GM10248 (cell line): ENCODE results near the gene ARHGAP45.
A peak's percentile ranks its signal among the peaks of the same experiment; 100 is the strongest.

Experiments used
- CTCF ChIA-PET: fragments of 300-600 bp; sonication (Branson Sonifier 250); formaldehyde crosslinking; extraction: SDS; loops from one replicate; lab custom pipeline; 2021; ENCODE audit warnings: antibody characterized with exemption; lab: Yijun Ruan, JAX
- POLR2A ChIA-PET: fragments of 350-650 bp; sonication (Branson Sonifier 250); formaldehyde crosslinking; extraction: SDS; loops from one replicate; lab custom pipeline; 2020; ENCODE audit warnings: antibody characterized with exemption; lab: Yijun Ruan, JAX
- DNase-seq: peaks from one replicate; pipeline ENCODE4 v3.0.0; 2012; ENCODE audit errors: extremely low spot score
- TF ChIP-seq, protein P1 (sequence below): IDR thresholded peaks from 2 replicates; pipeline ENCODE4 v1.5.1; 2012; ENCODE audit warnings: mild to moderate bottlenecking, low read depth; ENCODE audit errors: extremely low read depth, missing control alignments, control extremely low read depth

Gene ARHGAP45, protein sequence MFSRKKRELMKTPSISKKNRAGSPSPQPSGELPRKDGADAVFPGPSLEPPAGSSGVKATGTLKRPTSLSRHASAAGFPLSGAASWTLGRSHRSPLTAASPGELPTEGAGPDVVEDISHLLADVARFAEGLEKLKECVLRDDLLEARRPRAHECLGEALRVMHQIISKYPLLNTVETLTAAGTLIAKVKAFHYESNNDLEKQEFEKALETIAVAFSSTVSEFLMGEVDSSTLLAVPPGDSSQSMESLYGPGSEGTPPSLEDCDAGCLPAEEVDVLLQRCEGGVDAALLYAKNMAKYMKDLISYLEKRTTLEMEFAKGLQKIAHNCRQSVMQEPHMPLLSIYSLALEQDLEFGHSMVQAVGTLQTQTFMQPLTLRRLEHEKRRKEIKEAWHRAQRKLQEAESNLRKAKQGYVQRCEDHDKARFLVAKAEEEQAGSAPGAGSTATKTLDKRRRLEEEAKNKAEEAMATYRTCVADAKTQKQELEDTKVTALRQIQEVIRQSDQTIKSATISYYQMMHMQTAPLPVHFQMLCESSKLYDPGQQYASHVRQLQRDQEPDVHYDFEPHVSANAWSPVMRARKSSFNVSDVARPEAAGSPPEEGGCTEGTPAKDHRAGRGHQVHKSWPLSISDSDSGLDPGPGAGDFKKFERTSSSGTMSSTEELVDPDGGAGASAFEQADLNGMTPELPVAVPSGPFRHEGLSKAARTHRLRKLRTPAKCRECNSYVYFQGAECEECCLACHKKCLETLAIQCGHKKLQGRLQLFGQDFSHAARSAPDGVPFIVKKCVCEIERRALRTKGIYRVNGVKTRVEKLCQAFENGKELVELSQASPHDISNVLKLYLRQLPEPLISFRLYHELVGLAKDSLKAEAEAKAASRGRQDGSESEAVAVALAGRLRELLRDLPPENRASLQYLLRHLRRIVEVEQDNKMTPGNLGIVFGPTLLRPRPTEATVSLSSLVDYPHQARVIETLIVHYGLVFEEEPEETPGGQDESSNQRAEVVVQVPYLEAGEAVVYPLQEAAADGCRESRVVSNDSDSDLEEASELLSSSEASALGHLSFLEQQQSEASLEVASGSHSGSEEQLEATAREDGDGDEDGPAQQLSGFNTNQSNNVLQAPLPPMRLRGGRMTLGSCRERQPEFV

DNA sequence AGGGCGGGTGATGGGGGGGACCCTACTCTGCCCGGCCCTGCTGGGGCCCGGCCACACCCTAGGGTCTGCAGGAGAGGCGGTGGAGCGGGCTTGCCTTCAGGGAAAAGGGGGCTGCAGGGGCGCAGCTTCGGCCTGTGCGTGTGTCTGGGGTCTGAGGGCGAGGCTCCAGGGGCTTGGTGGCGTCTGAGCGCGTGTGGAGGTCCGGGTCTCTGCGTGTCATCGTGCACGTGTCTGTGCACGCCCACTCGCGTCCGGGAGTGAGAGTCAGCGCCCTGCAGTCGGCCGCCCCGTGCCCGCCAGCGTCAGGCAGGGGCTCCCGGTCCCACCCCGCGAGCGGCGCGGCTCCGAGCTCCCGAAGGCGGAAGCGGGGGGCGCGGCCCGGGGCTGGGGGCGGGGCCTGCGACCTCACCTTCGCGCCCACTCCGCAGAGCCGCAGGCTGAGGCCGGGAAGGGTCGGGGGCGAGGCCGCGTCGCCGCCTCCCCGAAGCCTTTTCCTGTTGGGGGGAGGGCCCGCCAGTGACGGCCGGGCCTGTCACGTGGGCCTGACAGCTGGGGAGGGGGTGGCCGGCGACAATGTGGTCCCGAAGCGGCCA, at the start of gene ARHGAP45:
TSS of gene ARHGAP45 (plus strand) at position 420 of the 593 bp plus-strand sequence. CDS start 239 bp downstream, outside the sequence.
- CTCF ChIA-PET = interaction anchor here (1.1 to 3.0 kb wide), 9 partner anchors 10 to 204 kb away, joined by 3 to 15 read pairs (median 5); partner anchors contain the start of gene ABCA7
- peak; percentile 87 for DNase-seq
- TF ChIP-seq, protein P1, sequence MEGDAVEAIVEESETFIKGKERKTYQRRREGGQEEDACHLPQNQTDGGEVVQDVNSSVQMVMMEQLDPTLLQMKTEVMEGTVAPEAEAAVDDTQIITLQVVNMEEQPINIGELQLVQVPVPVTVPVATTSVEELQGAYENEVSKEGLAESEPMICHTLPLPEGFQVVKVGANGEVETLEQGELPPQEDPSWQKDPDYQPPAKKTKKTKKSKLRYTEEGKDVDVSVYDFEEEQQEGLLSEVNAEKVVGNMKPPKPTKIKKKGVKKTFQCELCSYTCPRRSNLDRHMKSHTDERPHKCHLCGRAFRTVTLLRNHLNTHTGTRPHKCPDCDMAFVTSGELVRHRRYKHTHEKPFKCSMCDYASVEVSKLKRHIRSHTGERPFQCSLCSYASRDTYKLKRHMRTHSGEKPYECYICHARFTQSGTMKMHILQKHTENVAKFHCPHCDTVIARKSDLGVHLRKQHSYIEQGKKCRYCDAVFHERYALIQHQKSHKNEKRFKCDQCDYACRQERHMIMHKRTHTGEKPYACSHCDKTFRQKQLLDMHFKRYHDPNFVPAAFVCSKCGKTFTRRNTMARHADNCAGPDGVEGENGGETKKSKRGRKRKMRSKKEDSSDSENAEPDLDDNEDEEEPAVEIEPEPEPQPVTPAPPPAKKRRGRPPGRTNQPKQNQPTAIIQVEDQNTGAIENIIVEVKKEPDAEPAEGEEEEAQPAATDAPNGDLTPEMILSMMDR = no peak
- POLR2A ChIA-PET = interaction anchor here (0.5 to 1.0 kb wide), 6 partner anchors 9 to 455 kb away, joined by 3 to 6 read pairs (median 4); partner anchors contain the start of gene ABCA7

- no peak for DNase-seq
- POLR2A ChIA-PET = no interaction called here
- CTCF ChIA-PET = no interaction called here
- TF ChIP-seq, protein P1 = no peak
Observed at GRCh38 chr19:1017906-1018305, 49.1 kb upstream of the ARHGAP45 start.

DNA sequence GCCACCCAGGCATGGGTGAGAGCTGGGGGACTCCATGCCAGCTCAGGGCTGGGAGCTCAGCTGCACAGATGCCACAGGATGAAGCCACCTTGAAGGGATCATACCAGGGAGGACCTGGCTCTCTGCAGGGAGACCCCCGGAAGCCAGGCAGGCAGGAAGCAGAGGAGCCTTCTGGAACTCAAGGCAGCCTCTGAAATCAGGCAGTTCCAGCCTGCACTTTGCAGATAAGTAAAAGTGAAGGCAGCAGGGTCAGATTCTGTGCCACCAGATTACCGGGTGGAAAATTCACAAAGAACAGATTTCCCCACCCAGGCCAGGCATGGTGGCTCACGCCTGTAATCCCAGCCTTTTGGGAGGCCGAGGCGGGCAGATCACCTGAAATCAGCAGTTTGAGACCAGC, 48.6 kb upstream of the ARHGAP45 start:
- TF ChIP-seq, protein P1 = no peak
- ChIA-PET CTCF (interaction anchor here (1.8 to 2.4 kb wide), 2 partner anchors 13 to 225 kb away, joined by 5 to 7 read pairs; no protein-coding TSS in a partner anchor), POLR2A (no interaction called here)
- DNase-seq = no peak

GRCh38 chr19:1018932-1019615, 47.9 kb upstream of the ARHGAP45 start:
- TF ChIP-seq, protein P1 = no peak
- DNase-seq = no peak
- POLR2A ChIA-PET = interaction anchor here (0.6 to 1.0 kb wide), 3 partner anchors 9 to 125 kb away, joined by 3 to 4 read pairs (median 4); no protein-coding TSS in a partner anchor
- CTCF ChIA-PET = interaction anchor here (0.9 to 2.4 kb wide), 3 partner anchors 13 to 225 kb away, joined by 4 to 7 read pairs (median 5); no protein-coding TSS in a partner anchor

GRCh38 chr19:1019616-1019961, 47.4 kb upstream of the ARHGAP45 start:
- ChIA-PET POLR2A (interaction anchor here (0.6 to 1.0 kb wide), 3 partner anchors 9 to 126 kb away, joined by 3 to 4 read pairs (median 4); no protein-coding TSS in a partner anchor), CTCF (interaction anchor here (0.9 to 2.4 kb wide), 3 partner anchors 14 to 224 kb away, joined by 4 to 7 read pairs (median 5); no protein-coding TSS in a partner anchor)
- no peak for DNase-seq

More at GRCh38 chr19:1019616-1019961, 47.4 kb upstream of the ARHGAP45 start:
- TF ChIP-seq, protein P1 = no peak
